NCI-H2171 (cell line): Measurements from ENCODE around the gene ABHD10.
A peak's percentile ranks its signal among the peaks of the same experiment; 100 is the strongest.
"Not testable (repeated sequence)": the region's sequence is repeated elsewhere in the genome, so short reads cannot be mapped to it uniquely, and the experiment has no call there.

Experiments used
- DNase-seq: peaks from one replicate; lab custom pipeline; 2025; lab: John Stamatoyannopoulos, UW

Gene ABHD10

DNA sequence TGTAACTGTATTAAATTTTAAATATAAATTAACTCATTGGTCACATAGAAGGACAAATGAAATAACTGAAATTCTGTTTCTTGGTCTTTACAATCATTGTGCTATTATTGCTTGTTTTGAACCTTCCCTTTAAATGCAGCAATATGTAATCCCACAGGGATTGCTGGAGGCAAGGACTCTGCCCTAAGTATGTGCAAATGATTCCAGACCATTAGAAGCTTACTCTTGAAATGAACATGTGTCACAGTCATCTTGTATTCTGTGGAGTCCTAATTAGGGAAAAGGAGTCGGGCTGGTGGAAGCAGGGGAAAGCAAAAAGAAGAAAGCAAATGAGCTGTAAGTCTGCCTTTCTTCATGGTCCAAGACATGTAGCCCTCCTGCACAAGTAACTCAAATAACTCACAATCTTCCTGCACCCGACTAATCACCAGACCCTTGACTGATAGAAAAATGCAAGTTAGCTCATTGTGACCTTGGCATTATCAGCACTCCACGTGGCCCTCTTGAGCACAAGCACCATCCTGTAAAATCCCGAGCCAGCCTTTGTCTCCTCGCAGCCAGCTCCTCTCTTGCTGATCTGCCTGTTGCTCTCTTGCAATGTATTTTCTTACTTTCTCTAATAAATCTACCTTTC lies 53.4 kb downstream of the ABHD10 start:
- peak; percentile 58 for DNase-seq

DNA sequence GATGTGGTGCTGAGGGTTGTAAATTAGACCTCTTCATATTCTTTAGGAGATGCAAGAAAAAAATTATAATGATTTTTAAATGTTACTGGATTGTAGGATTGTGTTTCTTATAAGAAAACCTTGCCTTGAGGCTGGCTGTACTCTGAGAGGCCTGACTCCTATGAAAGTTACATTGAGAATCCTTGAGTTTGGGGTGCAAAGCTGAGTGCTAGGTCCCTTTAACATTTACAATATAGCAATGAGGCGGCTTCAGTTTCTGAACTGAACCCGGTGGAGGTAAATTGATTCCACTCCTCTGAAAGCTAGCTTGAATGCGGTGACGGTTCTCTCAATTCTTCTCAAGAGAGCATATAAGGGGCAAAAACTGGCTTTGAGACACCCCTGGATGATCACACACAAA lies 55.6 kb downstream of the ABHD10 start, which contains the start of gene TMPRSS7:
Gene TMPRSS7, plus strand, starts transcription at position 301 of the 400 bp plus-strand sequence. CDS start 110 bp downstream, outside the sequence.
- no peak for DNase-seq

DNA sequence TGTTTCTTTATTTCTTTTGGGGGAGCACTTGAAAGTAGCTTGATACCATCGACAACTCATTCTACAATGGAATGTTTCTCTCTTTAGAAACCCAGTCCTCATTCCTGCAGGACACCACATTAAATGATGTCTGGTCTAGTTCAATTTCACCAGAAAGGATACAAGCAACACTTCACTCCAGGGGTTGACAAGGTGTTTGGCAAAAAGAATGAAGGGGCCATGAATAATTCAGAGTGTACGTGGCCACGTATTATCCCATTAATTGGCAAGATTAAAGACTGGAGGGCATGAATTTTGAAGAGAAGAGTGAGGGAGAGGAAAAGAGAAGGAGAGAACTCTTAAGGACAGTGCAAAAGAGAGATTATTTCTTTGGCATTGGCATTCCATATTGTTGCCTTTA lies 56.4 kb downstream of the ABHD10 start:
- no peak for DNase-seq

DNA sequence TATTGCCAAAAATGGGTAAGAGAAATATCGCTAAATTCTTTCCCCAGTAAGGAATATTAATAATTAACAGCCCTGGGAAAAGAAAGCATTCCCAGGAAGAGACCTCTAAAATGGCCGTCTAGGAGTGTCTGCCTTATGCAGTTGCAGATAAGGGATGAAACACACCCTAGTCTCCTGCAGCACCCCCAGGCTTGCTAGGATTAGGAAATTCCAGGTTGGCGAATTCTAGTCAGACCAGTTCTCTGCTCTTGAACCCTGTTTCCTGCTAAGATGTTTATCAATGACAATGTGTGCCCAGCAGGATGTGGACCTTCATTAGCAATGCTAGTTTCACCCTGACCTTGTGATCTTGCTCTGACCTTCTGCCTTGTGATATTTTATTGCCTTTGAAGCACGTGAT lies 58.4 kb downstream of the ABHD10 start:
- DNase-seq: not testable (repeated sequence)

DNA sequence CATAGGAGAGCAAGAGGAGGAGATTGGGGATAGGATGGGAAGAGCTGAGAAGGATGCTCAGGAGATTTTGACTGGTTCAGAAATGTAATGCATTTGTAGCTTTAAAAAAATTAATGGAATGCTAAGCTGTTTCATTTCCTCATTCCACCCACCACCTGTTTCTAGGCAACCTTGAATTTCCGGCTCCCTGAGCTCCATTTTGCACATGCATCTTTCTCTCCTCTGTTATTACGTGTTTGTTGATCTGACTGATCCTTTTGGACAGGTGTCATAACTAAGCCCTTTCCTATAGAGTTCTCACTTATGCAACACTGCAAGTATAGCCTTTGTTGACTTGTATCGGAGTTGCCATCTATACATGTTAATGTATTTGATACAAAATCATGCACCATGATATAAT lies 60.0 kb downstream of the ABHD10 start:
- no peak for DNase-seq

DNA sequence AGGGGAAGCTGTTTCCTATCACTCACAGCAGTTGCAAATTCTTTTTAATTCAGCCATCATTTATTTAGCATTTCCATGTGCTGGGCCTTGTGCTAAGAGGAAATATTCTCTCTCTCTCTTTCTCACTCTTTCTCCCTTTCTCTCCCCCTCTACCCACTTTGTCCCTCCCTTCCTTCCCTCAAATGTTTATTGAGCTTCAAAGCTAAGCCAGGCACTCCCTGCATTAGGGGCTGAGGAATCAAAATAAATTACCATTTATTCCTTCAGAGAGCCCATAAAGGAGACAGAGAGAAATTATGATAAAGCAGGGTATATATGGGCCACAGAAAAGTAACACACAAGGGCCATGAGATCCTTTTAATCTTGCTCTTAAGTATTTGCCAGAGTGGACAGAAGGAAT lies 62.5 kb downstream of the ABHD10 start:
- no peak for DNase-seq

DNA sequence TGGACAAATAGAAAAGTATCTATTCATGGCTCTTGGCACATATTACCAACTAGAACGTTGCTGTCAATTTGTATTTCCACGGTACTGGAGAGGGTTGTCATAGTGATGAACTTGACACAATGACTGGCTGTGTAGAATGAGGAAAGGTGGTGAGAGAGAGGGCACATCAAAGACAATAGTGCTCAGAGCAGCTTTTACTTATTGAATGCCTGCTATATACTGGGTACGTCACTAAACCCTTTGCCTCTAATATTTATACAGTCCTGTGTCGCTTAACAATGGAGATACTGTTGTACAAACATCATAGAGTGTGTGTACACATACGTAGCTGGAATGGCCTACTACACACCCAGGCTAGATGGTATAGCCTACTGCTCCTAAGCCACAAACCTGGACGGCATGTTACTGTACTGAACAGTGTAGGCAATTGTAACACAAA lies 64.0 kb downstream of the ABHD10 start:
- DNase-seq: no peak
